K562 (cell line): ENCODE measurements around the gene JPH4. TPM values are rescaled to one million over a fixed set of nuclear protein-coding genes. Genes with fewer than 3 reads are reported as not detected.

Experiments used
- CEBPG ChIP-seq, 3 experiments: fragments of 200-800 bp in 1 of 3; sonication (Bioruptor generic) in 1 of 3; sonication (generic) in 1 of 3; formaldehyde crosslinking in 1 of 3; IDR thresholded peaks in 2 of 3; conservative IDR thresholded peaks in 1 of 3; 2 replicates each; pipeline versions ENCODE4 v1.6.1 to v1.8.0; 2016 to 2022; ENCODE audit warnings: missing compliant biosample characterization in 2 of 3, missing genetic modification characterization in 2 of 3, mild to moderate bottlenecking in 1 of 3, missing genetic modification reagents in 1 of 3
- CGGBP1 ChIP-seq: fragments of 250-450 bp; sonication (Bioruptor Pico); IDR thresholded peaks from 2 replicates; pipeline ENCODE4 v1.9.0; 2021; ENCODE audit warnings: mild to moderate bottlenecking
- CHD4 ChIP-seq: fragments of 200-600 bp; sonication (generic); IDR thresholded peaks from 3 replicates; pipeline ENCODE4 v1.6.1; 2012; ENCODE audit warnings: low read depth, mild to moderate bottlenecking, mixed read lengths, low read length, inconsistent platforms; ENCODE audit not compliant: insufficient read depth, insufficient replicate concordance, poor library complexity, severe bottlenecking
- CREB1 ChIP-seq, 2 experiments: sonication (generic) in 1 of 2; formaldehyde crosslinking in 1 of 2; IDR thresholded peaks; 2 replicates each; pipeline versions ENCODE4 v1.6.1 to v1.8.0; 2012 to 2022; ENCODE audit warnings: inconsistent platforms in 1 of 2, mild to moderate bottlenecking in 1 of 2, missing genetic modification reagents in 1 of 2, moderate library complexity in 1 of 2
- DNMT1 ChIP-seq: fragments of 450-650 bp; IDR thresholded peaks from 2 replicates; pipeline ENCODE4 v1.6.1; 2016; ENCODE audit warnings: antibody characterized with exemption, mild to moderate bottlenecking
- E2F8 ChIP-seq: fragments of 450-650 bp; IDR thresholded peaks from 2 replicates; pipeline ENCODE4 v1.7.1; 2018; ENCODE audit warnings: mild to moderate bottlenecking, low read depth; ENCODE audit not compliant: partially characterized antibody
- EZH2 ChIP-seq: IDR thresholded peaks from 2 replicates; pipeline ENCODE4 v1.6.1; 2012; ENCODE audit warnings: low read depth, mild to moderate bottlenecking, inconsistent platforms, low read length, borderline replicate concordance
- FOXJ3 ChIP-seq: sonication (generic); formaldehyde crosslinking; IDR thresholded peaks from 2 replicates; pipeline ENCODE4 v1.4.0; 2020; ENCODE audit warnings: mild to moderate bottlenecking, missing genetic modification reagents
- HDAC2 ChIP-seq: fragments of 450-650 bp; IDR thresholded peaks from 2 replicates; pipeline ENCODE4 v1.6.1; 2016; ENCODE audit warnings: mild to moderate bottlenecking
- KLF13 ChIP-seq: fragments of 450-650 bp; IDR thresholded peaks from 2 replicates; pipeline ENCODE4 v1.6.1; 2016; ENCODE audit warnings: missing genetic modification characterization, low read depth, mild to moderate bottlenecking, missing compliant biosample characterization, moderate library complexity, borderline replicate concordance
- NUFIP1 ChIP-seq: fragments of 450-650 bp; IDR thresholded peaks from 2 replicates; pipeline ENCODE4 v1.6.1; 2018; ENCODE audit not compliant: partially characterized antibody
- PML ChIP-seq: IDR thresholded peaks from 2 replicates; pipeline ENCODE4 v1.6.1; 2012; ENCODE audit warnings: low read length, inconsistent platforms
- POLR2A ChIP-seq: fragments of 450-650 bp; conservative IDR thresholded peaks from 2 replicates; pipeline ENCODE4 v1.6.1; 2016
- STAT6 ChIP-seq: sonication (generic); formaldehyde crosslinking; IDR thresholded peaks from 2 replicates; pipeline ENCODE4 v1.8.1; 2023; ENCODE audit warnings: mild to moderate bottlenecking, missing genetic modification reagents
- TRIM24 ChIP-seq, 2 experiments: fragments of 450-650 bp; IDR thresholded peaks; 2 replicates each; pipeline ENCODE4 v1.6.1; 2016
- ZBTB1 ChIP-seq: sonication (generic); formaldehyde crosslinking; IDR thresholded peaks from 2 replicates; pipeline ENCODE4 v1.8.1; 2023; ENCODE audit warnings: missing genetic modification reagents, low read depth, mild to moderate bottlenecking, borderline replicate concordance
- ZBTB17 ChIP-seq: fragments of 450-650 bp; formaldehyde crosslinking; IDR thresholded peaks from 2 replicates; pipeline ENCODE4 v1.4.0; 2020; ENCODE audit warnings: mild to moderate bottlenecking
- ZBTB33 ChIP-seq: sonication (generic); formaldehyde crosslinking; IDR thresholded peaks from 2 replicates; pipeline ENCODE4 v1.8.1; 2023; ENCODE audit warnings: mild to moderate bottlenecking, missing genetic modification reagents
- ZNF146 ChIP-seq: IDR thresholded peaks from one replicate; pipeline ENCODE4 v1.6.1; 2018; ENCODE audit warnings: missing compliant biosample characterization; ENCODE audit not compliant: unreplicated experiment
- ZNF583 ChIP-seq: fragments of 250-450 bp; sonication (Bioruptor Pico); IDR thresholded peaks from 2 replicates; pipeline ENCODE4 v1.4.0; 2020
- polyA plus RNA-seq, 8 experiments: library from polyadenylated mRNA; depleted of rRNA in 4 of 8; stranded (reverse) in 5 of 8; unstranded in 3 of 8; fragments of >200 nt; fragmentation: Nextera tagmentation in 2 of 8; fragmentation: Illumina TruSeq in 1 of 8; extraction: Ambion mirVana in 2 of 8; extraction: Trizol in 1 of 8; gene quantifications; 2 replicates each; pipeline versions ENCODE4 v1.2.1 to v1.2.3, GENCODE V29; 2011 to 2014; ENCODE audit warnings: inconsistent platforms in 1 of 8, missing spikeins in 1 of 8
- total RNA-seq, 7 experiments: library from RNA; depleted of rRNA in 6 of 7; stranded (reverse); fragments of >200 nt in 6 of 7; fragmentation: Illumina TruSeq in 2 of 7; extraction: Trizol in 2 of 7; gene quantifications; 2 replicates each; pipeline versions ENCODE4 v1.2.1 to v1.2.3, GENCODE V29; 2011 to 2021; ENCODE audit warnings: low replicate concordance in 1 of 7

JPH4 gene
- total and polyA plus RNA-seq, 9 of the 15 experiments (the other 6 are each of a cell fraction or from before 2014, with no cell fraction given): 0.04 to 0.13 (median 0.06) TPM; not detected in 5

- TF ChIP-seq EZH2 (no peak), CEBPG (CRISPR knock-in tag; IDR thresholded peaks at IDR 0.05) (no peak), CEBPG (tag; conservative IDR thresholded peaks at IDR 0.05 in 1 of 2, IDR thresholded peaks at IDR 0.05 in 1 of 2) (no peak), ZBTB17 (no peak), CGGBP1 (CRISPR knock-in tag) (no peak), ZBTB33 (CRISPR knock-in tag) (no peak), ZNF583 (CRISPR knock-in tag) (no peak), E2F8 (peak; percentile 25), TRIM24 (IDR thresholded peaks at IDR 0.05) (no peak), KLF13 (no peak), HDAC2 (peak; percentile 56; the same call in 1 of the 2 replicates), POLR2A (peak; percentile 87), PML (no peak), NUFIP1 (no peak), ZBTB1 (CRISPR knock-in tag) (no peak), ZNF146 (CRISPR knock-in tag) (no peak), CHD4 (no peak), DNMT1 (no peak), FOXJ3 (CRISPR knock-in tag) (no peak), CREB1 (IDR thresholded peaks at IDR 0.05) (no peak), CREB1 (CRISPR knock-in tag; IDR thresholded peaks at IDR 0.05) (no peak), STAT6 (CRISPR knock-in tag) (no peak)
Measured at GRCh38 chr14:23567186-23568020, 11.2 kb downstream of the JPH4 start, which contains the start of gene AP1G2 (continued).
